Uterus (tissue), 2 donors: Measurements from ENCODE around the gene HPSE2.

Experiments
- POLR2A ChIP-seq, 2 donors: fragments of 450-650 bp; IDR thresholded peaks; one replicate each; pipeline ENCODE4 v1.6.1; 2016; ENCODE audit warnings: antibody characterized with exemption in 2 of 2, mild to moderate bottlenecking in 1 of 2, moderate library complexity in 1 of 2
- TF ChIP-seq, protein P1 (sequence below), 4 experiments: fragments of 200-600 bp in 2 of 4; fragments of 450-650 bp in 2 of 4; sonication (generic) in 2 of 4; IDR thresholded peaks; one replicate each; pipeline ENCODE4 v1.5.1; 2016 to 2019; ENCODE audit warnings: antibody characterized with exemption in 4 of 4, mild to moderate bottlenecking in 2 of 4, moderate library complexity in 1 of 4

DNA sequence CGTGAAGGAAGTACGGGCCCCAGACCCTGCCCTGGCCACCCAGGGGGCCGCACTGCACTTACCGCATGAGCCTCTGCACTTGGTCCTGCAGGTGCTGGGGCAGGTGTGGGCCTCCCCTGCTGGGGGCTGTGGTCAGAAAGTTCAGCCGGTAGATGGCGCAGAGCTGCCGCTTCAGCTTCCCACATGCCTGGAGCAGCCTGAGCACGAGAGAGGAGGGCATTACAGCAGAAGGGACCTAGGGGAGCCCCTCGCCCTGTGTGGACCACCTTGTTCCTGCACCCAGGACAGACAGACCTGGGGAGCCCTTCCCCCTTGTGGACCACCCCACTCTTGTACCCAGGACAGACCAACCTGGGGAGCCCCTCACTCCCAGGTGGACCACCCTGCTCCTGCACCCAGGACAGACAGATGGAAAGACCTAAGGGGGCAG, 811.9 kb downstream of the HPSE2 start:
- TF ChIP-seq, protein P1, sequence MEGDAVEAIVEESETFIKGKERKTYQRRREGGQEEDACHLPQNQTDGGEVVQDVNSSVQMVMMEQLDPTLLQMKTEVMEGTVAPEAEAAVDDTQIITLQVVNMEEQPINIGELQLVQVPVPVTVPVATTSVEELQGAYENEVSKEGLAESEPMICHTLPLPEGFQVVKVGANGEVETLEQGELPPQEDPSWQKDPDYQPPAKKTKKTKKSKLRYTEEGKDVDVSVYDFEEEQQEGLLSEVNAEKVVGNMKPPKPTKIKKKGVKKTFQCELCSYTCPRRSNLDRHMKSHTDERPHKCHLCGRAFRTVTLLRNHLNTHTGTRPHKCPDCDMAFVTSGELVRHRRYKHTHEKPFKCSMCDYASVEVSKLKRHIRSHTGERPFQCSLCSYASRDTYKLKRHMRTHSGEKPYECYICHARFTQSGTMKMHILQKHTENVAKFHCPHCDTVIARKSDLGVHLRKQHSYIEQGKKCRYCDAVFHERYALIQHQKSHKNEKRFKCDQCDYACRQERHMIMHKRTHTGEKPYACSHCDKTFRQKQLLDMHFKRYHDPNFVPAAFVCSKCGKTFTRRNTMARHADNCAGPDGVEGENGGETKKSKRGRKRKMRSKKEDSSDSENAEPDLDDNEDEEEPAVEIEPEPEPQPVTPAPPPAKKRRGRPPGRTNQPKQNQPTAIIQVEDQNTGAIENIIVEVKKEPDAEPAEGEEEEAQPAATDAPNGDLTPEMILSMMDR (IDR thresholded peaks at IDR 0.05), result no peak
- no peak for TF ChIP-seq POLR2A (IDR thresholded peaks at IDR 0.05)
